Activated naive CD4-positive, alpha-beta T cell treated with Interleukin-2 at 50 U/mL for 16 hours (primary cell): ENCODE data around the gene GPC5.

Source experiments
- DNase-seq: peaks from one replicate; pipeline ENCODE4 v3.0.0-alpha.2; 2020

The GPC5 gene

DNA sequence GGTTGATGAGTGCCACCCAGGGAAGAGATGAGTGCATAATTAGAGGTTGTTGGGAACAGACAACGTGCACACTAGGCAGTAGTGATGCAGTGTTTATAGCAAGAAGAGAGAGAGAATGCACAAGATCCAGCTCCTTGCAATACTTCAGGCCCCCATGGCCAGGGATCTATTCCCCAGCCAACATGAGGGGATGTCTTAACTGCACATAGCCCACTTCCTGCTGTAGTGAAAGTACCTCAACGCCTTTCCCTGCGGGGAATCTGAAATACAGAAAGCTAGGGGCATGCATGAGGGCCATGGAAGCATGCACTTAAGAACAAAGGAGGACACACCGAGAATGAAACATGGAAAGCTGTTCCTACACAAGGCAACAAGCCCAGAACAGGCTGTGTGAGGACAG is 1191.5 kb downstream of the GPC5 start:
- no peak for DNase-seq

DNA sequence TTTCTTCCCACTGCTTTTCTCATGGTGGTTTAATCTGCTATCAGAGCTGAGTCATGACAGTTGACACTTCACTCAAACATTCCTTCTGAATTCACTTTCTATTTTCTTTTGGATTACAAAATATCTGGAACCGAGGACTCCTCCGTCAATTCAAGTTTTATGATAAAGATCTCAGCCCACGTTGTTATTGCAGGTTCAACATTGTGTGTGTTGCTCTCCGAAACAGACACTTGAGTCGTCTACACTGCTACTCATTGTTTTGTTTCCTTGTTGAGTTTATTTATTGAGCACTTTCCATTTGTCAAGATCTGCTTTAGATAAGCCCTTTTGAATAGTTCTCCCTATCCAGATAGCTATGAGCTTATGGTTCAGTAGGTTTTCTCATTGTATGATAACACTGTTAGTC is 1192.1 kb downstream of the GPC5 start:
- DNase-seq: no peak

DNA sequence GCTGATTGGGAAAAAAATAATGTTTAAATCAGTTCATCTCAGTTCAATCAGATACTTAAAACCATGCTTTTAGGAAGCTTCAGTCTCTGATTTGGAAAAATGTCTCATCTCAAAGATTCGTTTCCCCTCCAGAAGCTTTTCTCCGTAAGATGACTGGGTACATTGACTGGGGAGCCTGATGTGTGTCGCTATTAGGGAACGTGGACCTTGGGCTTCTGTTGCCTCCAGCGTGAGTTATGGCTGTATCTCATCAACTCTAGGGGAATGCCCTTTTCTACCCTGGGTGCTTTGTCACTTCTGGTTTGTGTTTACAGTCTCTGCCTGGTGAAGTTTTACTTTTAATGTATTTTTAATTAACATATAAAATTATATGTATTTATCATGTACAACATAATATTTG is 1192.7 kb downstream of the GPC5 start:
- no peak for DNase-seq

DNA sequence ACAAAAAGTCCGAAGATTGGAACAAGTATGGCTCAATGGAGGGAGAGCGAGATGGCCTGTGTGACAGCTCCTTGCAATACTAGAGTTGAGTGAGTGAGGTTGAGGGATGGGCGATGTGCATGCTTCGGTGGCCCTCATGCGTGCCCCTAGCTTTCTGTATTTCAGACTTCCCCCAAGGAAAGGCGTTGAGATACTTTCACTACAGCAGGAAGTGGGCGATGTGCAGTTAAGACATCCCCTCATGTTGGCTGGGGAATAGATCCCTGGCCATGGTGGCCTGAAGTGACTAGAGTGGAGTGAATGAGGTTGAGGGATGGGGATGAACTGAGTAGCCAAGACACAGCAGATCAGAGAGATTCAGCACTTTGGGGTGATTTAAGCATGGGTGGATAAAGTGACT is 1194.3 kb downstream of the GPC5 start:
- DNase-seq: no peak

DNA sequence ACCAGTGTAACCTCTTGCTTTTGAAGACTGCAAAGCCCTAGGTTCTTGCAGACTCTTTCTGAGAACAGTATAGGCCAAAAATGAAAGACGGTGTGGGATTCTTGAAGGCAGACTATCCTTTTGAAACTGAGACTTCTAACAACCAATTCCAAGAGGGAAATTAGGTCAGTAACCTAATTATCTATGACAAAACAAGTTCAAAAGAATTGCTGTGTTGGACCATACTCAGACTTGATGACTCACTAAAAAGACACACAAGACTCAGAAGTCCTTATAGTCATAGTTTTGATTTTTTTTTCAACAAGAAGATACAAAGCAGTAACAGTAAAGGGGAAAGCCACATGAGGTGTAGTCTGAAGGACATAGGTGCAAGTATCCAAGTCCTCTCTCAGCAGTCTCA is 1204.1 kb downstream of the GPC5 start:
- no peak for DNase-seq

DNA sequence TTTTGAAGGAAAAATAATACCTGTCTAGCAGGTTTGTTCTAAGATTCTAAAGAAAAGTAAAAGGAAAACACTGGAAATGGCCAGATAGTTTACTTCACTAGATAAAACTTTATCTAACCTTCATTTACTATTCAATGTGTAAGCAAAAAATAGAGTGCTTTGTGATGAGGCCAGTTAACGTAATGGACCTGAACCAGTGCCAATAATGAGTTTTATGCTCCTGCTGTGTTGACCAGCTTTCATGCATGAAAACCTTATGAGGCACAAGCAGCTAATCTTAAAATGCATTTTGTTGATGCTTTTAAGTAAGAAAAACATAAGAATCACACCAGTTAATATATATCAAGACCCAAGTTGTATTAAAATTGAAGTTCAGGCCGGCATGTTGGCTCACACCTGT is 1211.0 kb downstream of the GPC5 start:
- DNase-seq: no peak

DNA sequence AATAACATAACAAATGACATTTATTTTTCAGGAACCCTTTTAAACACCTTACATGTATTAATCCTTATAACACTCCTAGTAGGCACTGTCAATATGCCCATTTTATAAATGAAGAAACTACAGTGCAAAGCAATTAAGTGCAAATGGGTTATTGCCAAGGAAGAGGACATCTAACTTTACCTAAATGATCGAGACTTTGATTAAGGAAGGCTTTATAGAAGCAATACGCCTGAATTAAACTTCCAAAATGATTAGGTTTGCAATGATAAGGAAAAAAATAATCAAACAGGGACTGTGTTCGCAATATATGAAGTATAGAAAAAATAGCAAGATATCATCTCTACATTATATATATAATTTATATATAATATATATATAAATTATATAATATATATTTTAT is 1214.5 kb downstream of the GPC5 start:
- DNase-seq: no peak

DNA sequence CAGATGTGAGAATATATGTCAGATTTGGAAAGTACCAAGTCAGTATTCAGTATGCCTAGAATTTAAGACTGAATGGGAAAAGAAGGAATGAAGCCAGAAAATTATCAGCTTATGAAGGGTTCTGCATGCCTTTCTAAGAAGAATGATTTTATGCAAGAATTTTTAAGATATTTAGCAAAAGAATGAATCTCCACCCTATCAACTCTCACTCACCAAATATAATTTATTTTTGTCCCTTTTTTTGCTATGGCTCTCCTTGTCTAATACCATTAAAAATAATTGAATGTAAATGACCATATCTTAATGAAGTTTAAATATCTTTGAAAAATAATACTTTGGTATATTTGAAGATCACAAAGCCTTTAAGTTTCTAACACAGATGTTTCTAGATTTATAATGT is 1215.5 kb downstream of the GPC5 start:
- DNase-seq: no peak

DNA sequence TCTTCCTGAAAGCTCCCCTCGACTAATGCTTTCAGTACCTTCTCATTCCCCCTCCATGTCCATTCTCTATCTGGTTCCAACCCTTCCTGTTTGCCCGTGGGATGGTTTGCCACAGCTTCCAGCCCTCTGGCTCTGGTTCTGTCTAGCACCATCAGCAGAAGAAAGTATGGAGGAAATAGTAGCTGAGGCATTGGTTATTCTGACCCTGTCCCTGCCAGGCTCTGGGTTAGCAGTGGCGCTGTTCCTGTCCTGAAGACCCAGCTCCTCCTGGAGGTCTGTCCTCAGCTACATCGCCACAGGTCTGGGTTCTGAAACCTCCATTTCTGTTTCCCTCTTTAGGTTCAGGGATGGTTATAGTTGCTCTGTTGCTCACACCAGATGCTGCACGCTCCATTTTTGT is 1223.6 kb downstream of the GPC5 start:
- DNase-seq: no peak

DNA sequence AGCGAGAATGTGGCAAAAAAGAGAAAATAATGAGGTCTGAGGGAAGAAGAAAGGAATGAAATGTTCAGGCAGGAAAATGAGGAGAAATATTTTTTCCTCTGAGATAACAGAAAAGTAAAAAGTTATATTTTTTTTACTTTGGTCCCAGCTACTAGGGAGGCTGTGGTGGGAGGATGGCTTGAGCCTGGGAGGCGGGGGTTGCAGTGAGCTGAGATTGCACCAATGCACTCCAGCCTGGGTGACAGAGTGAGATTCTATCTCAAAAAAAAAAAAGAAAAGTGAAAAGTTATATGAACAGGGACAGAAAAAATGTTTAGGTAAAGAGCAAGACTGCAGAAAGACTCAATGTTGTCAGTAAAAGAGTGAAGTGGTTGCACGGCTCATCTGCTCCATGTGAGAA is 1224.5 kb downstream of the GPC5 start:
- no peak for DNase-seq

DNA sequence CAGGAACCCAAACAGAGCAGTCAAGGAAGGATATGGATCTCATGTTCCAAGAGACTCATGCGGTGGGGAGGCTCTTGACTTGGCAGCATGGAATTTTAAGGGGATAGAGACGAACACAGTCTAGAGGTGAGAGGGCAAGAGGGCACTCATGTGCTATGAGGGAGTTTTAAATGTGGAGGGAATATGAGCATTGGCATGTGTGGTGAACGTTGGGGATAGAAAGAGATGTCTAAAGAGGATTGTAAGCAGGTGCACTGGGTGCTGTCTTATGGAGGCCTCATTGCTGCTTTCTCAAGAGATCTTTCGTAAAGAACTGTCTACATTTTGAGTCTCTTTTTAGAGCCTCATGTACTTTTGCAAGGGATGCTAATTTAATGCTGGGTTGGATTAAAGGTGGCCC is 1227.9 kb downstream of the GPC5 start:
- DNase-seq: no peak

DNA sequence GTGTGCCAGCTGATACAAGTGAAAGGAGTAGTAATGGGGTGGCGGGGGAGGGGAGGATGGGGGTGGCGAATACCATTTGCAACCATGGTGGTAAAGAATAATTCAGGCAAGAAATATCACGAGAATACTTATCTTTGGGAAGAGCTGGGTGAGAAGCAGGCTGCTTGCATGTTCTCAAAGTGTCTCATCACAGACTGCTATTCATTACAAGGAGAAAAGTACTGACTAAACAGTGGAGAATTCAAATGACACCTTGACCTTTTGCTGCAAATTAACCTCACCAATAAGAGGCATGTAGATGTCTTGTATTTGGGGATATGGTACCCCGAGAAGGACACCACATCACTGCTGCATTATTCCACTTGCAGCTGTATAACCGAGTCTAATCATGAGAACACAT is 1242.5 kb downstream of the GPC5 start:
- no peak for DNase-seq

DNA sequence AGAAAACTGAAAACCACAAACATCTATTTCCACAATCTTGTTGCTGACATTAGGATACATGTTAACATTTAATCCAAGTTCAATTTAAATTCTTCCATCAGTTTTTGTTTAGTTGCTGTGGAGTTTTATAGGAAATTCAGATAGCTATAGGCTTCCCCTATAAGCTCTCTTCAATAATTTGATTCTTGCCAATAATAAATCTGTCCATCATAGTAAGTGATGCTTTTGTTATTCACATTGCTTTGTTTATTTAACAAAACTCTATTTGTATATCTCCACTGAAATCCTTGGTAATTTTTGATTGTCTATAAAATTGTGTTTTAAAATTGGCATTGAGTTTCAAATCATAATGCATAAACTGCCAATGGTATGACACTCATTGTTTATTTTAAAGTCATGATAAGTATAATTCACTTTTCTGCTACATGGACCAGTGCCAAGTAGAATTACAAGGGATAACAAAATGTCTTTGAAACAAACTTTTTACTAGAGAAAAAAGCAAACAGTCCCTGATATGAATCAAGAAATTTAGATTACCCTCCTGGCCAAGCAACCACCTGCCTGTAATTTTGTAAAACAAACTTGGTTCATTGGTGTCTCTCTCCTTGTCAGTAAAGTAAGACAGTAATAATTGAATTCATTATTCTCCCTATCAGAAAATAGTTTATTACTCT is 1250.9 kb downstream of the GPC5 start:
- no peak for DNase-seq

DNA sequence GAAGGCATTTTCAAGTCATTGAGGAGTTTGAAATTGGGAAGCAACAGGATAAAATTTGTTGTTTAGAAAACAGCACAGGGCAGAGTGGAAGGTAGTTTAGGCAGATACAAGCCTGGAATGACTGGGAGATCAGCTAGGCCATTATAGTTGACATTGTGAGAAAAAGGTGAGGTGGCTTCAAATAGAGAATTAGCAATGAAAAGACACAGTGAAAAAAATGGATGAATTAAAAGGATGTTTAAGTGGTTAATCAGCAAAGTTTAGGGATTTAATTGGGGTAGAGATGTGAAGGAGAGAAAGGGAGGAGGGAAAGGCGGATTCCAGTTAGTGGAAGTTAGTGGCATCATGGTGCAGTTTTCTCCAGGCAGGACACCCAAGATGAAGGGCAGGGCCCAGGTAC is 1257.7 kb downstream of the GPC5 start:
- DNase-seq: no peak

DNA sequence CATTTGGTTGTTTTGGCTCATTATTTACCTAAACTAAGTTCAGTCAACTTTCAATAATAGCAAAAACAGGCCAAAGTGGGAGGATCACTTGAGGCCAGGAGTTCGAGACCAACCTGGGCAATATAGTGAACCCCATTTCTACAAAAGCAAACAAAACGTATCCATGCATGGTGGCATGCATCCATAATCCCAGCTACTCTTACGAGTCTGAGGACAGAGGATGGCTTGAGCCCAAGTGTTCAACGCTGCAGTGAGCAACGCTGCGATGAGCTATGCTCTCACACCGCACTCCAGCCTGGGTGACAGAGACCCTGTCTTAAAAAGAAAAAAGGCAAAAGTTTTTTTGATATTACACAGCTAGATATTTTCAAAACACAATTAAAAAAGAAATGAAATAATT is 1258.2 kb downstream of the GPC5 start:
- DNase-seq: no peak

DNA sequence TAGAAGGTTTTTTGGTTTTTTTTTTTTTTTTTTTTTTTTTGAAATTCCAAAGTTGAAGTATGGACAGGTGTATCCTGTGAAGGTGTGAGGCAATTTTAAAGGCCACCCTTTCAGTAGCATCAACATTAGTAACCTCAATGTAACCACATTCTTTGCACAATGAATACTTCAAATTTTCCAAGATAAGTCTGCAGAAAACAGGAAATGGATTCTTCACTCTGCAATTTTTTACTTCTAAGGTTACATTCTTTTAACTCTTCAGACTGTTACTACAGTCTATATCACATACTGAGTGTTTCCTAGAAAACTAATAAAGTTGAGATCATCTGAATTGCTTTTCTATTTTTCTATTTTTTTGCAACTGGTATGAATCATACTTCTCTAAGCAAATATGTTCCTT is 1259.1 kb downstream of the GPC5 start:
- no peak for DNase-seq

DNA sequence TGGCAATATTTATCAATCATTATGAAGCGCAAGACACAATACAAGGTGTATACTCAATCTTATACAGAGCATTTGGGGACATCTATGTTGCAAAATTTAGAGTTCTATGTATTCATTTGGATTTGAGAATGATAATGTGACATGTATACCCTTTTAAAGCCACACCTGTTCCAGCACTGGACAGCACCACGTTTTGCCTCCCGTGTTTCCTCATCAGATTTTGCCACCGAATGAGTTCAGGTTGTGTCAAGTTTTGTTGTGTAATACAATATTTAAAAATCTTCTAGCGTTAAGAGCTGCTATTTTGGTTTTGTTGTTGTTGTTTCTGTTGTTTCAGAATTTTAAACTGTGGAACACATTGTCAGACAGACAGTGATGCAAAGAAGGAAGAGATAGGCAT is 1259.9 kb downstream of the GPC5 start:
- no peak for DNase-seq

DNA sequence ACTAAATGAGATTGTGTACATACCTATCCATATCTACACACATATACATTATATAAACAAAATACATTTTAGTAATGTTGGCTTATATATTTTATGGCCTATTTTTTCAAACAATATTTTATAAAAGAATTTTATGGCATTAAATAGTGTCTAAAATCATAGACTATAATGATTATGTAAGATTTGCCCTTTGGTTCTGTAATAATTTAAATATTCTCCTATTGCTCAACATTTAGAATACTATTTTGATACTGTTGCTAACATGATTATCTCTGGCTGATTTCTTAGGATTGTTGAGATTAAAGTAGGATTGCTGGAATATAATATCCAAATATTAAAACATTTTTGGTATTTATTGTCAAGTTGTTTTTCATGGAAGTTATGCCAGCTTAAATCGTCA is 1263.0 kb downstream of the GPC5 start:
- no peak for DNase-seq

DNA sequence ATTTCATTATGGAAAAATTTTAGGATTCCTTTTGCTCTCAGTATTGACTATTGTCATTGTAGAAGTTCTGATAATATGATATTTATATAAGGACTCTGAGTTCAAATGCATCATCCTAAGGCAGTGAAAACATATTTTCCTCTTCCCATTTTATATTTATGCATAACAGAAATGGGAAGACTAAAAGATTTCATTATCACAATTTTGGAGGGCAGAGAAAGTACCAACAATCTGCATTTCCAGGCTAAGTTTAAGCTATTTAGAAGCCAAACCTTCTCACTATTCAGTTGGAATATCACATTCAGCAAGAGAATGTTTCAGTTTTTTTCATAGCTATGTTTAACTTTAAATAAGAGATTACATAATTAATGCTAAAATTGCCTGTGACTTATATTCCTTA is 1269.7 kb downstream of the GPC5 start:
- no peak for DNase-seq

DNA sequence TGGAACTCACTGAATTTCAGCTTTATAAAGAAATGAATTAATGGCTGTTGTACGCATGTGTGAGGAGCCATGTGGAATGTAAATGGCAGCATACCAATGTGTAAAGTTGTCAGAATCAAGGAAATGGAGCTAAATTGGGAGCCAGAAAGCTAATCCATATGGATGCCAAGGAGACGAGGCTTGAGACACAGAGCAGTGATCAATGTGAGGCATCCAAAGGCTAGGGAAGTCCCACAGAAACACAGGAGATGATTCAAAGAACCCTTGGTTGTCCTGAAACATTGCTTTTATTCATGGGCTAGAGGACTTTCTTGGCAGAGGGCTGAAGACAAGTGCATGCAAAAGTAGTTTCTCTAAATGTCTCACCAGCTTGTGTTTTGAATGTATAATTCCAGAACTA is 1271.7 kb downstream of the GPC5 start:
- DNase-seq: no peak

DNA sequence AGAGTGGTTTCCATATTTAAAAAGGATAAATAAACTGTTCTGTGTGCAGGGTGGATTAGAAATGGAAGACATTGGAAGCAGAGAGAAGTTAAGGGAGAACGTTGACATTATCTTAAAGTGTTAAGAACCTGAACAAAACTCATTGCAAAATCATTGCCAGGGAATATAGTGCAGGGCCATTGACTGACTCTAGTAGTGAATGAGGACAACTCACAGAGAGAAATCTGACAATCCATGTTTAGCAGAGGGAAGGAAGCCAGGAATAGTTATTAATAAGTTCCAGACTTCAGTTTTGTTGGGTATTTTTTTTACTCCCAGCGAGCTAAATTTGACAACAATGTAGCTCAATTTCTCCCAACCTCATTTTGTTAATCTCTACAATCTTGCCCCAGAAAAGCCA is 1273.4 kb downstream of the GPC5 start:
- DNase-seq: no peak

DNA sequence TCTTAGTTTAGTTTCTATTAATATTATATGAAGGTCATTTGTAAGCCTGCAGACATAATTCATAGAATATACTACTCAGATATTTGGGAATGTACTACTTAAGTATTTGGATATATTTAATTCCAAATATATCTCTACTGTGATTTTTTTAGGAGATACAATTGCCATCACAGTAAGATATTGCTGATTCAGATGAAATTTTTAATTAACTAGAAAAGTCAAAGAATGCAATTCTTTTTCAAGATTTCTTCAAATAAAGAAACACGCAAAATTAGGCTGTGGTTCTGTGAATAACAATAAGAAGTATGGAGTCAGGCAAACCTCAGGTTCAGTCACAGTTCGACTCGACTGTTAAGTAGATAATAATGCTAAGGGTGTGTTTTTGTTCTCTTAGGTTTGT is 1277.8 kb downstream of the GPC5 start:
- DNase-seq: no peak

DNA sequence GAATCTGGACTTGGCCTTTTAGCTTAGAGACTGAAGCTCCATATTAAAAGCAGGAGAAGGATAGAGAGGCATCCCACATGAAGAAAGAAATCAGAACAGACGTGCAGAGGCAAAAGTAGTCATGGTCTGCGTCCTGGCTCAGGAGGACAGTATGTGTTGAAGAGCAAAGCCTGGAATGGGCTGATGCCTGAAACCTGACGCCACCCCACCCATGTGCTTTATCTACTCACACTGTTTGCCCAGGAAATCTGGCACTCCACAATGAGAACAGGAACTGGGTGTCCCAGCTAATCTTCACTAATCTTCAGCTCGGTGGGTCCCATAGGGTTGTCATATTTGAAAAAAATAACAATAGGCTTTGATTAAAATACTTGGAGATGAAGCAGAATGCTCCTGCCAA is 1279.2 kb downstream of the GPC5 start:
- DNase-seq: no peak

DNA sequence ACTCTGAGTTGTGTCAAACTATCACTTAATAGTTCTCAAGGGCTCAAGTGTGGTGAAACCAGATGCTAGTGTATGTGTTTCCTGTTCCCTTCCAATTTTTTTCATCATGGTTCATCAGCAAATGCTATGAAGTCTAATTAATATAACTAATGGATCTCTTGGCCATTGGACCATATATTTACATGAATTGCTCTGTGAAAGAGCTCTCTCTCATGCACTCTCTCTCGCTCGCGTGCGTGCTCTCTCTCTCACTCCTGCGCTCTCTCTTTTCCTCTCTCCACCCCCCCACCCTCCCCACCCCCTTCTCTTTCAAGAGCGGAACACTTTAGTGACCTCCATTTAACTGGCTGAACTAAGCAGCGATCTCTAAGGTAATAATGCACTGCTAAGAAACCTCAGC is 1281.2 kb downstream of the GPC5 start:
- no peak for DNase-seq

DNA sequence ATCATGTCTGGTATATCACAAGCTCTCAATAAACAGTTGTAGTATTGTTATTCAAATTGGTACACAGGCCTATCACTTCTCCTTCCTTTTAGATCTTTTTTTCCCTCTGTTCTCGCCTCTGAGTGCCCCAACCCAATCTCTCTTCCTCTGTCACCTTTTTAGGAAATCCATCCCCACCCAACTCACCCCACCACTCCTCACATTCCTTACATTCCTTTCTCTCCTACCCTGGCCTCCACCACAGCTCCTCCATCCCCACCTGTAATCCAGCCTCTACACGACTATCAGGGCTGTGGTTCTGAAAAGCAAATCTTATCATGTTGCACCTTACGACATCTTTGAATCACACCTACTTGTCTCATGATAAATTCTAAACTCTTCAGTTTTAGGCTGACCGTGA is 1282.8 kb downstream of the GPC5 start:
- DNase-seq: no peak
